Activated CD4-positive, alpha-beta T cell treated with anti-CD3 and anti-CD28 coated beads, Interleukin-2, Interleukin-4, amounts not matched to agents 100 ng/mL and 50 ng/mL, durations not matched to agents 16 hours and 8 hours (primary cell): ENCODE measurements around the gene C22orf31.
"Not testable (repeated sequence)": the region's sequence is repeated elsewhere in the genome, so short reads cannot be mapped to it uniquely, and the experiment has no call there.

Experiments
- DNase-seq: peaks from one replicate; pipeline ENCODE4 v3.0.0-alpha.2; 2020; ENCODE audit warnings: low spot score

Gene C22orf31

GRCh38 chr22:29055192-29055830, 6.3 kb downstream of the C22orf31 start:
- DNase-seq = no peak

- DNase-seq = no peak
Observed at GRCh38 chr22:29054251-29054767, 7.3 kb downstream of the C22orf31 start.

- DNase-seq = no peak
Observed at GRCh38 chr22:29053048-29053702, 8.5 kb downstream of the C22orf31 start.

GRCh38 chr22:29050457-29050856, 11.2 kb downstream of the C22orf31 start:
- DNase-seq = no peak

GRCh38 chr22:29049655-29050263, 11.9 kb downstream of the C22orf31 start:
- DNase-seq = no peak

- DNase-seq = no peak
Observed at GRCh38 chr22:29048822-29049654, 12.6 kb downstream of the C22orf31 start.

GRCh38 chr22:29044657-29045176, 16.9 kb downstream of the C22orf31 start:
- no peak for DNase-seq

GRCh38 chr22:29043906-29044575, 17.6 kb downstream of the C22orf31 start:
- DNase-seq = no peak

- no peak for DNase-seq
Observed at GRCh38 chr22:29041408-29041807, 20.2 kb downstream of the C22orf31 start.

- DNase-seq = peak; percentile 77
Observed at GRCh38 chr22:29040385-29041275, 21.0 kb downstream of the C22orf31 start.

- not testable (repeated sequence) for DNase-seq
Observed at GRCh38 chr22:29039684-29040083, 21.9 kb downstream of the C22orf31 start.

GRCh38 chr22:29039148-29039547, 22.5 kb downstream of the C22orf31 start:
- DNase-seq = no peak

GRCh38 chr22:29037340-29037932, 24.2 kb downstream of the C22orf31 start:
- DNase-seq = no peak

GRCh38 chr22:29032584-29032983, 29.0 kb downstream of the C22orf31 start:
- no peak for DNase-seq

- no peak for DNase-seq
Observed at GRCh38 chr22:29032014-29032475, 29.6 kb downstream of the C22orf31 start.

GRCh38 chr22:29031227-29032011, 30.2 kb downstream of the C22orf31 start:
- DNase-seq = no peak

- DNase-seq = no peak
Observed at GRCh38 chr22:29030618-29031226, 30.9 kb downstream of the C22orf31 start.

GRCh38 chr22:29030016-29030617, 31.5 kb downstream of the C22orf31 start:
- no peak for DNase-seq
